Subcutaneous abdominal adipose tissue (tissue), 5 donors: Measurements from ENCODE around the gene LIN28B.

Experiments used
- H3K27ac ChIP-seq: one replicate; pipeline ENCODE4 v1.7.0; 2013; ENCODE audit warnings: low read depth, mild to moderate bottlenecking, inconsistent platforms, low read length, moderate library complexity
- H3K27me3 ChIP-seq, 5 donors: one replicate each; pipeline ENCODE4 v1.7.0; 2013; ENCODE audit warnings: low read length in 5 of 5, inconsistent platforms in 1 of 5; ENCODE audit not compliant: control insufficient read depth in 5 of 5, insufficient read depth in 4 of 5
- H3K36me3 ChIP-seq, 5 donors: one replicate each; pipeline ENCODE4 v1.7.0; 2013; ENCODE audit warnings: low read length in 5 of 5; ENCODE audit not compliant: control insufficient read depth in 5 of 5, insufficient read depth in 5 of 5
- H3K4me1 ChIP-seq, 5 donors: one replicate each; pipeline ENCODE4 v1.7.0; 2013; ENCODE audit warnings: low read length in 5 of 5, mild to moderate bottlenecking in 3 of 5, moderate library complexity in 1 of 5; ENCODE audit not compliant: control insufficient read depth in 5 of 5, insufficient read depth in 5 of 5
- H3K4me3 ChIP-seq, 5 donors: one replicate each; pipeline ENCODE4 v1.7.0; 2013; ENCODE audit warnings: low read length in 5 of 5, low read depth in 1 of 5
- H3K9ac ChIP-seq, 5 donors: one replicate each; pipeline ENCODE4 v1.7.0; 2013; ENCODE audit warnings: low read length in 5 of 5, mild to moderate bottlenecking in 4 of 5, moderate library complexity in 3 of 5
- H3K9me3 ChIP-seq, 5 donors: one replicate each; pipeline ENCODE4 v1.7.0; 2013; ENCODE audit warnings: low read length in 5 of 5; ENCODE audit not compliant: control insufficient read depth in 5 of 5
- donor health status: healthy.
- donor health status: healthy.
- donor health status: healthy.
- donor health status: healthy.
- donor health status: healthy.

The LIN28B gene

DNA sequence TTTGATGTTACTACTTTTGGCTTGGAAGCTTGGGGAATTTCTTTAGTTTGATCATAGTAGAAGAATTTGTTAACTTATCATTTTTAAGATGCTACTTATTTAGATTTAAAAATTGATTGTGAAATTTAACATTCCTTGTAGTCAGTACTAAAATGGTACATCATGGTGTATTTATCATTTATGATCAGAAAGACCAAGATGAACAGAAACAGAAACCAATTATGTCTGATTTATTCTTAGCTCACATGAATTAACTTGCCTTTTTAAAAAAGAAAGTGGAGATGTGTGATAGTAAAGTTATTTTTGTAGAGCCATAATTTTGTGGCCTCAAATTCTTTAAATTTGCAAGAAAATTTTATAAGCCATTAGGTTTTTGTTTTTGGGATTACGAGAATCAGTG is 77.6 kb downstream of the LIN28B start:
- H3K27ac ChIP-seq, result no peak overlapping the region
- no peak overlapping the region for H3K9ac ChIP-seq
- no peaks in the 10 kb centered on the region for H3K36me3 ChIP-seq
- H3K9me3 ChIP-seq, result no peaks in the 10 kb centered on the region
- H3K27me3 ChIP-seq, result no peaks in the 10 kb centered on the region
- peaks cover 0 to 3% (median 0%) of the 10 kb centered on the region in 5 donors for H3K4me1 ChIP-seq
- no peak overlapping the region for H3K4me3 ChIP-seq

DNA sequence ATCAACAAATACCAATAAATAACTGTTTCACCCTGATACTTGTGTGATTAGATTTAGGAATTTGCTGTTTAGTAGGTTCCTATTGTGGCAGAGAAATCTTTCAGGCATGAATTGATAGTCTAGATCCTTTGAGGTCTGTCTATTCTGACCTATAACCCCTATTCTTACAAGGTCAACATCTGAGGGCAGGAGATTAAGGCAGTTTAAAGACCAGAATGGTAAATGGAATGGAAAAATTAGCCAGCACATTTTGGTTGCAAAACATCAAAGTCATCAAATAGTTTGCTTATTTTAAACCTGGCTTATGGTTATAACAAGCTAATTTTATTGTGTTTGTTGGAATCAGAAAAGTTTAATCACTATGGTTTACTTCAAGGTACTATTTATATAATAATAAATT is 78.4 kb downstream of the LIN28B start:
- H3K9me3 ChIP-seq, result no peaks in the 10 kb centered on the region
- H3K36me3 ChIP-seq, result no peaks in the 10 kb centered on the region
- H3K4me3 ChIP-seq, result no peak overlapping the region
- H3K9ac ChIP-seq, result no peak overlapping the region
- peaks cover 0 to 3% (median 0%) of the 10 kb centered on the region in 5 donors for H3K4me1 ChIP-seq
- no peak overlapping the region for H3K27ac ChIP-seq
- no peaks in the 10 kb centered on the region for H3K27me3 ChIP-seq

DNA sequence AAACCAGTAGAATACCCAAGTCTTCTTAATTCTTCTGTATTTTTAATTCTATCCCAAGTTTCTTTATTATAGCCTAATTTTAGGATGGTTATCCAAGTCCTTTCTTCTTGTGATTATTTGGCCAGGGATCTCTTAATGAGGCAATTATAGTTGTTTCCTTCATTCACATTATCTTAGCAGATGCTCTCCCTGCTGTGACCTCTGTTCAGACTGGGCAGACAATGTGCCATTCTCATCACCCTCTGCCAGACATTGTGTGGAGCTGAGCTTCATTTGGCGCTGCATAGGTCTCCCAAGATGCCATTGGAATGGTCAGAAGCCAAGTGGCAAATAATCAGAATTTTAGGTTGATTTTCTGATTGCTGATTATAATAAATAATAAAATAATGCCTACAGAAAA is 79.4 kb downstream of the LIN28B start:
- peaks cover 0 to 3% (median 0%) of the 10 kb centered on the region in 5 donors for H3K4me1 ChIP-seq
- H3K27me3 ChIP-seq, result no peaks in the 10 kb centered on the region
- H3K9ac ChIP-seq, result no peak overlapping the region
- no peaks in the 10 kb centered on the region for H3K9me3 ChIP-seq
- no peak overlapping the region for H3K4me3 ChIP-seq
- no peak overlapping the region for H3K27ac ChIP-seq
- H3K36me3 ChIP-seq, result no peaks in the 10 kb centered on the region

DNA sequence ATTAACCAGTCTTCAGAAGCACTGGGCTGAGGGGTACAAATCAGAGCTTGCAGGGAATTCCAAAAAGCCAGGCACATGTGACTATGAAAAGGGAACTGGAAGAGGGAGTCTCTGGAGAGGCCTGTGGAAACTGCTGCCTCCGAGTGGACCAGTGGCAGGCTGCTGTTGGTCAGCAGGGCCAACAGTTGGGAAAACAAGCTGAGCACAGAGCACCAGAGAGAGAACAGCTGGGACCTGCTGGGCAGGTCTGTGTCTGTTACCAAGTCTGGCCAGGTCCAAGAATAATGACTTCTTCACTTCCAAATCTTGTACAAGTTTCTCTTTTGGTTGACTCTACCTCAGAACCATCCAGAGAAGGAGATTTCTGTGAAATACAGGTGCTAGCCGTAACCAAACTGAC is 81.4 kb downstream of the LIN28B start:
- H3K4me1 ChIP-seq, result peaks cover 0 to 3% (median 0%) of the 10 kb centered on the region in 5 donors
- H3K27ac ChIP-seq, result no peak overlapping the region
- H3K9ac ChIP-seq, result no peak overlapping the region
- no peaks in the 10 kb centered on the region for H3K36me3 ChIP-seq
- H3K9me3 ChIP-seq, result no peaks in the 10 kb centered on the region
- no peaks in the 10 kb centered on the region for H3K27me3 ChIP-seq
- H3K4me3 ChIP-seq, result no peak overlapping the region

DNA sequence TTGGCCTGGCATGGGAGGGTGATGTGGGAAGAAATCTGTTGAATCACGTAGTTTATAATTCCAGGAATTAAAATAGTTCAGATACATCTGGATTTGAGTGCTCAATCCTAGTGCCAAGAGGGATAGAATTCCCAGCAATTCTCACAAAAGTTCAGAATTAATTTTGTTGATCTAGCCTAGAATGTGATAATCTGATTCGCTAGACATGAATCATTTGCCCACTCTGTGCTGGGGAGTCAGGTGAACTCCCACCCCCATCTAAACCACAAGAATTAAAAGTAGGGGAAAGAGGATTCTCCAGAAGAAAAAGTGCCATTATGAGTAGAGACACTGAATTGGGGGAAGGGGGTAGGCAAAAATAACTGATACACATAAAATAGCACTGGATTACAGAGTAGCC is 85.0 kb downstream of the LIN28B start:
- Histone ChIP-seq H3K36me3 (no peaks in the 10 kb centered on the region), H3K27ac (no peak overlapping the region), H3K9me3 (no peaks in the 10 kb centered on the region), H3K4me3 (no peak overlapping the region), H3K4me1 (no peaks in the 10 kb centered on the region), H3K9ac (no peak overlapping the region), H3K27me3 (no peaks in the 10 kb centered on the region)

DNA sequence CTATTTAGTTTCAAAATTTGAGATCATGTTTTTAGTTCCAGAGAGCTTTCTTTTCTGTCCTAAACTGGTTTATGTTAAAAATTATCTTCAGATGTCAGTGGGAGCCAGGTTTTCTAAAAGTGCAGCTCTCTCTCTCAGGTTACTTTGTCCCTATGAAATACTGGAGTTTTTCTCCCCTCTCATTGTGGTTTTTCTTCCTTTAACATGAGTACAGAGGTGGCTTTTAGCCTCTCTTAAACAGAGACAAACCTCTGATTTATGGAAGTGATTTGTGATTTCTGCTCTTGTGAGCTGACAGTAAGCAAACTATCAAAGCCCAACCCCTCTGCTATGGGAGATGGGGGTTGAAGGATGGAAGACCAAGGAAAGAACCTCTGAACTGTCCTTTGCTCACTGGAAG is 85.7 kb downstream of the LIN28B start:
- H3K4me3 ChIP-seq, result no peak overlapping the region
- no peaks in the 10 kb centered on the region for H3K4me1 ChIP-seq
- H3K27me3 ChIP-seq, result no peaks in the 10 kb centered on the region
- H3K9me3 ChIP-seq, result no peaks in the 10 kb centered on the region
- H3K9ac ChIP-seq, result no peak overlapping the region
- no peaks in the 10 kb centered on the region for H3K36me3 ChIP-seq
- no peak overlapping the region for H3K27ac ChIP-seq

DNA sequence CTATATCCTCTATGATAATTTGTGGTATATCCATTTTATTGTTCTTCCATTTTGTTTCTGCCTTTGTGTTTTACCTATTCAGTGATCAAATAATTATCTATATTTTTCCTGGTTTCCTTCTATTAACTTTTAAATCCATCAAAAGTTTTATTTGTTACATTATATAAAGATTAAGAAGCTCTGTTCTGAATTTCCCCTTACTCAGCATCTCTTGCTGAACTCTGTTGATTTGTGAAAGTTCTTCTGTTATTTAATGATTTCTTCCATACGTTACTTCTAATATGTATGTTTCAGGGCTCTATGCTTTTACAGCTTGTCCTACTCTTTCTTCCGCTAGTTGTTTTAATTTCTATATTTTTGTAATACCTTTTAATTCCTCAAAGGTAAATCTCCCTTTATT is 87.1 kb downstream of the LIN28B start:
- H3K9me3 ChIP-seq, result no peaks in the 10 kb centered on the region
- H3K27me3 ChIP-seq, result no peaks in the 10 kb centered on the region
- H3K27ac ChIP-seq, result no peak overlapping the region
- no peaks in the 10 kb centered on the region for H3K4me1 ChIP-seq
- no peak overlapping the region for H3K9ac ChIP-seq
- no peaks in the 10 kb centered on the region for H3K36me3 ChIP-seq
- H3K4me3 ChIP-seq, result no peak overlapping the region

DNA sequence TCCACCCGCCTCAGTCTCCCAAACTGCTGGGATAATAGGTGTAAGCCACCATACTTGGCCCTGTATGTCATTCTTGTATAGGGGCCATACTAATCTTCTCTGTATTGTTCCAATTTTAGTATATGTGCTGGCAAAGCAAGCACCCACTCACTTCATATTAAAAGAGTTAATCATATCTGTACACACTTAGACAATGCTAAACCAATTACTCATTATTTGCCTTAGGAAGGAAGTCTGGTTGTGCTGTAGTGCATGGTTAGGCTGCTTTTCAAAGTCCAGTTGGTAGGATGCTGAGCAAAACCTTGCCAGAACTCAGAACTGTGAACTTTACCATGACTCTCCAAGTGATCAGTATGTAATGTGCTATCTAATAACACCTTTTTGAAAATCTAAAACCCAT is 88.6 kb downstream of the LIN28B start:
- Histone ChIP-seq H3K4me3 (no peak overlapping the region), H3K4me1 (no peaks in the 10 kb centered on the region), H3K27me3 (no peaks in the 10 kb centered on the region), H3K36me3 (no peaks in the 10 kb centered on the region), H3K9ac (no peak overlapping the region), H3K27ac (no peak overlapping the region), H3K9me3 (no peaks in the 10 kb centered on the region)

DNA sequence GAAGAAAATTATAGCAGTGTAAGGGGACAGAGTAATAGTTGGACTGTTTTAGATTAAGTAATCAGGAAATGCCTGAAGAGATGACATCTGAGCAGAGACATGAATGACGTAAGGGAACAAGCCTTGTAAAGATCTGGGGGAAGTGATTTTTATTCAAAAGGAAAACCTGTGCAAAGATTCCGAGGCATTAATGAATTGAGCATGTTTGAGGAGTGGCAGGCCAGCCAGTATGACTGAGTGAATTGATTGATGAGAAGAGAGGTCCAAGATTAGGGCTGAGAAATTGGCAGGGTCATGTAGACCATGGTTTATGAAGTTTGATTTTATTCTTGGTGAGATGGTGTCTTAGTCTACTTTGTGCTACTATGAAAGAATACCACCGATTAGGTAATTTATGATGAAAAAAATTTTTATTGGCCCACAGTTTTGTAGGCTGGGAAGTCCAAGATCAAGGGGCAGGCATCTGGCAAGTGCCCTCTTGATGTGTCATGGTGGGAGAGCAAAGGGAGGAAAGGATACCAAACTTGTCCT is 95.1 kb downstream of the LIN28B start:
- H3K4me1 ChIP-seq, result no peaks in the 10 kb centered on the region
- H3K27me3 ChIP-seq, result no peaks in the 10 kb centered on the region
- H3K9ac ChIP-seq, result no peak overlapping the region
- H3K36me3 ChIP-seq, result no peaks in the 10 kb centered on the region
- H3K27ac ChIP-seq, result no peak overlapping the region
- H3K9me3 ChIP-seq, result peaks cover 0 to 2% (median 0%) of the 10 kb centered on the region in 5 donors
- no peak overlapping the region for H3K4me3 ChIP-seq

DNA sequence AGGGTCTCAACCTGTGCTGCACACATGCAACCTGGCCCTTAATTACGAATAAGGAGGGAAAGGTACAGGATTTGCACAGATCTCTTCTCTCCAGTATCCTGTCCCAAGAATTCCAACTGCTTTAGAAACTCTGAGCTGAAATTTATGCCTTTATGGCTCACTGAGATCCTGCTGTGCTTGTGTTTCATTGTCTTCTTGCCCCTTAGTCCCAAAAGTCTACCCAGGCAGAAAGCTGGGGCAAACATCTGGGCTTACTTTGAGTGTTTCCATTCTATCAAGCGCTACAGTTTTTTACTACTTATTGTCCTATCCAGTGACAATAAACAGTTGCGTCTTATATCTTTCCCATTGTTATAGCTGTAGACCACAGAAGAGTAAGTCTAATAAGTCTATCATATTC is 99.7 kb downstream of the LIN28B start:
- Histone ChIP-seq H3K27me3 (no peaks in the 10 kb centered on the region), H3K4me1 (no peaks in the 10 kb centered on the region), H3K9ac (no peak overlapping the region), H3K27ac (no peak overlapping the region), H3K4me3 (no peak overlapping the region), H3K9me3 (peaks cover 0 to 2% (median 0%) of the 10 kb centered on the region in 5 donors), H3K36me3 (no peaks in the 10 kb centered on the region)

DNA sequence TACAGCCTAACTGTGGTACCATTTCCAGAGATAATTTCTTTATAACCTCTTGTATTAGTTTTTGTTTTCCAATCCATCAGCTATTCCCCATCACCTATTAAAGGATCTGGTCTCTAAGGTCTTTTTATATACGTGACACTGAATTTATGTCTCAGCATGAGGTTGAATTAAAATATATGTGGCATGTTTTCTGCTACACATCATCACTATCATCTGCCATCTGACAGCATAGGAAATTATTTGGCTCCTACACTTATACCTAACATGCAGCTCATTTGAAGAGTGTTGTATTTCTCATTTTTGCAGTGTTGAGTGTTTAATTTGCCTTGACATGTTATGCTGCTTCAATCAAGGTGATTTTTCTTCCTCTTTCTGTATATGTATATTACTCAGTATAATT is 100.3 kb downstream of the LIN28B start:
- peaks cover 0 to 2% (median 0%) of the 10 kb centered on the region in 5 donors for H3K9me3 ChIP-seq
- H3K9ac ChIP-seq, result no peak overlapping the region
- H3K27ac ChIP-seq, result no peak overlapping the region
- no peak overlapping the region for H3K4me3 ChIP-seq
- no peaks in the 10 kb centered on the region for H3K27me3 ChIP-seq
- H3K36me3 ChIP-seq, result no peaks in the 10 kb centered on the region
- H3K4me1 ChIP-seq, result no peaks in the 10 kb centered on the region
